Stomach (tissue), 19 donors: ENCODE results near the gene MAGEA6. TPM values are rescaled to one million over a fixed set of nuclear protein-coding genes. Genes with fewer than 3 reads are reported as not detected.
"Not testable (repeated sequence)": the region's sequence is repeated elsewhere in the genome, so short reads cannot be mapped to it uniquely, and the experiment has no call there.

Experiments
- DNase-seq, 2 donors: peaks; one replicate each; pipeline versions ENCODE4 v3.0.0 to v3.0.0-alpha.2; 2013 to 2019
- H3K27ac ChIP-seq, 5 donors: fragments of 200-600 bp in 4 of 5; sonication (generic) in 4 of 5; one replicate each; pipeline ENCODE4 v1.5.1; 2013 to 2019; ENCODE audit warnings: mild to moderate bottlenecking in 1 of 5, moderate library complexity in 1 of 5
- H3K27me3 ChIP-seq, 3 donors: fragments of 200-600 bp; sonication (generic); one replicate each; pipeline ENCODE4 v1.5.1; 2017 to 2019; ENCODE audit warnings: mixed run types in 1 of 3
- H3K36me3 ChIP-seq, 4 donors: fragments of 200-600 bp; sonication (generic); 1 replicate in 3 of 4; 2 replicates in 1 of 4; pipeline ENCODE4 v1.5.1; 2016 to 2019
- H3K4me1 ChIP-seq, 4 donors: fragments of 200-600 bp; sonication (generic); one replicate each; pipeline ENCODE4 v1.5.1; 2016 to 2019
- H3K4me3 ChIP-seq, 4 donors: fragments of 200-600 bp; sonication (generic) in 3 of 4; one replicate each; pipeline ENCODE4 v1.5.1; 2016 to 2019; ENCODE audit warnings: mild to moderate bottlenecking in 1 of 4
- H3K9me3 ChIP-seq, 4 donors: fragments of 200-600 bp; sonication (generic); one replicate each; pipeline ENCODE4 v1.5.1; 2016 to 2019
- CTCF ChIP-seq, 7 experiments: fragments of 450-650 bp in 4 of 7; fragments of 200-600 bp in 3 of 7; sonication (generic) in 3 of 7; IDR thresholded peaks; one replicate each; pipeline ENCODE4 v1.5.1; 2016 to 2019; ENCODE audit warnings: antibody characterized with exemption in 7 of 7, control low read depth in 2 of 7, mild to moderate bottlenecking in 1 of 7
- EP300 ChIP-seq: sonication (generic); formaldehyde crosslinking; IDR thresholded peaks from one replicate; pipeline ENCODE4 v1.6.1; 2017; ENCODE audit warnings: antibody characterized with exemption
- POLR2A ChIP-seq, 4 donors: fragments of 450-650 bp; IDR thresholded peaks; one replicate each; pipeline ENCODE4 v1.6.1; 2016; ENCODE audit warnings: antibody characterized with exemption in 4 of 4, control low read depth in 2 of 4, mild to moderate bottlenecking in 1 of 4, moderate library complexity in 1 of 4
- POLR2AphosphoS5 ChIP-seq, 3 donors: sonication (generic); formaldehyde crosslinking; IDR thresholded peaks; one replicate each; pipeline ENCODE4 v1.6.1; 2016; ENCODE audit warnings: antibody characterized with exemption in 3 of 3
- WGBS, 5 donors: extraction: QIAGEN DNeasy Blood & Tissue Kit in 3 of 5; methylation state at CpG; one replicate each; pipeline versions ENCODE4 v1.1.5 to v1.1.7; 2013 to 2018; 5-methylcytosine and 5-hydroxymethylcytosine counted together
- intact Hi-C: fragments of 100-400 bp; cut with DNase I; formaldehyde crosslinking; loops from one replicate; pipeline ENCODE4 v1.15.1; 2023; ENCODE audit warnings: low total_unique reads
- long read RNA-seq, 10 donors: transcript quantifications; one replicate each; lab custom pipeline, GENCODE V29; 2026
- polyA plus RNA-seq, 3 donors: library from polyadenylated mRNA; stranded (reverse); fragments of 200-250 nt; gene quantifications; one replicate each; pipeline ENCODE4 v1.2.3, GENCODE V29; 2013
- total RNA-seq, 5 donors: library from RNA; depleted of rRNA; stranded (reverse); fragments of >200 nt; gene quantifications; one replicate each; pipeline versions ENCODE4 v1.1.0 to v1.2.3, GENCODE V29; 2014 to 2016
- donor health status: healthy with polysubstance abuse.
- donor health status: Bipolar disorder and iron deficiency.
- donor health status: healthy.

Gene MAGEA6, protein sequence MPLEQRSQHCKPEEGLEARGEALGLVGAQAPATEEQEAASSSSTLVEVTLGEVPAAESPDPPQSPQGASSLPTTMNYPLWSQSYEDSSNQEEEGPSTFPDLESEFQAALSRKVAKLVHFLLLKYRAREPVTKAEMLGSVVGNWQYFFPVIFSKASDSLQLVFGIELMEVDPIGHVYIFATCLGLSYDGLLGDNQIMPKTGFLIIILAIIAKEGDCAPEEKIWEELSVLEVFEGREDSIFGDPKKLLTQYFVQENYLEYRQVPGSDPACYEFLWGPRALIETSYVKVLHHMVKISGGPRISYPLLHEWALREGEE
- total RNA-seq, result not detected
- not detected for polyA plus RNA-seq
- long read RNA-seq, donor 1, result 0 reads
- long read RNA-seq, donor 2, result 0 reads
- long read RNA-seq, donor 3, result 0 reads
- long read RNA-seq, donor 4, result 0 reads
- long read RNA-seq, donor 5, result 0 reads
- long read RNA-seq, donor 6, result 0 reads
- long read RNA-seq, donor 7, result 0 reads
- long read RNA-seq, donor 8, result 0 reads
- long read RNA-seq, donor 9, result 0 reads
- long read RNA-seq, donor 10, result 0 reads

GRCh38 chrX:152769549-152770289 lies at the start of gene MAGEA6:
MAGEA6 (minus strand) TSS chrX:152769689; CDS start chrX:152767650, 2,039 bp downstream.
- 40 to 76% methylated on average over 1 to 2 of the region's 29 CpGs; no CpG with 5 or more reads in 3 of the 5 donors for WGBS, 5 donors
- H3K36me3 ChIP-seq, H3K9me3 ChIP-seq, DNase-seq, H3K4me1 ChIP-seq, H3K27ac ChIP-seq, H3K4me3 ChIP-seq, intact Hi-C loops, H3K27me3 ChIP-seq: not testable (repeated sequence)

DNA sequence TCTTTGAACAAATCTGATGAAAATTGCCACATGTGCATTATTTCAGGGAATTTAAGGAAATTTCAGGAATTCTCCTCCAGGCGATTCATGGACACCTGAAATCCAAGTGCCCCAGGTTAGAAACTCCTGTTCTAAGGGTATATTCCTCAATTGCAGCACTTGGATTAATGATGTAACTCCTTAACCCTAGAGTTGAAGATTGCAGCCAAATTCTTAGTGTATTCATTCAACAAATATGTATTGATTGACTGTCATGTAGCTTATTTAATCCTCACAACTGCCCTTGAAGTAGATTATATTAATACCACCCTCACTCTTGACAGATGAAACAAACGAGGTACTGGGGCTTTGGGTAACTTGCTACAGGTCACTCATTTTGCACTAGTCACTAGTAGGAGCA lies 49.8 kb upstream of the MAGEA6 start:
- Histone ChIP-seq H3K36me3 (no peaks in the 10 kb centered on the region), H3K4me1 (no peaks in the 10 kb centered on the region), H3K27me3 (peaks cover 0 to 7% (median 0%) of the 10 kb centered on the region in 3 donors), H3K27ac (no peak overlapping the region), H3K9me3 (no peaks in the 10 kb centered on the region), H3K4me3 (no peak overlapping the region)
- 47 to 71% (median 67%) methylated on average over 2 of the region's 2 CpGs for WGBS, 5 donors
- TF ChIP-seq POLR2AphosphoS5 (IDR thresholded peaks at IDR 0.05) (no peak), EP300 (no peak), POLR2A (IDR thresholded peaks at IDR 0.05) (no peak), CTCF (IDR thresholded peaks at IDR 0.05) (no peak)
- intact Hi-C loops, result no loop called here
- DNase-seq, result no peak

DNA sequence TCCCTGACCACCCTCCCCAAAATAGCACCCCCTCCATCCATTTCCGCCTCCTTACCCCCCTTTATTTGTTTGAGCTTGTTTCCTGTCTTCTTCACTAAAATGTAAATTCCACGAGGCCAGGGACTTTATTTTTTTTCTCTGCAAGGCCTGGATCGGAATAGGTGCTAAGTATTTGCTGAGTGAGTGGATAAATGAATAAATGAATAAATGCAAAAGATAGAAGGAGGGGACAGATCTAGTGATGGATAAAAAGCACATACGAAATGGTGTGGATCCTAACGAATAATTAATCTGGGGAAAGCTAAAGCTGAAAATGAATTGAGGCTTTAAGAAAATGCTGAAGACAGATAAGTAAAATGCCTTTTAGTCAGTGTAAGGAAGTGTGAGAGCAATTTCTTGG lies 48.9 kb upstream of the MAGEA6 start:
- Histone ChIP-seq H3K36me3 (no peaks in the 10 kb centered on the region), H3K27ac (no peak overlapping the region), H3K4me1 (no peaks in the 10 kb centered on the region), H3K27me3 (peaks cover 0 to 4% (median 0%) of the 10 kb centered on the region in 3 donors), H3K9me3 (no peaks in the 10 kb centered on the region), H3K4me3 (no peak overlapping the region)
- 66 to 84% (median 70%) methylated on average over 5 of the region's 5 CpGs for WGBS, 5 donors
- intact Hi-C loops, result no loop called here
- TF ChIP-seq CTCF (IDR thresholded peaks at IDR 0.05) (no peak), POLR2A (IDR thresholded peaks at IDR 0.05) (no peak), EP300 (no peak), POLR2AphosphoS5 (IDR thresholded peaks at IDR 0.05) (no peak)
- no peak for DNase-seq

- Histone ChIP-seq H3K9me3 (no peaks in the 10 kb centered on the region), H3K36me3 (no peaks in the 10 kb centered on the region), H3K4me3 (no peak overlapping the region), H3K27ac (no peak overlapping the region), H3K27me3 (peaks cover 0 to 4% (median 0%) of the 10 kb centered on the region in 3 donors), H3K4me1 (no peaks in the 10 kb centered on the region)
- peak in 1 of 2 donors; percentile 61 for DNase-seq
- WGBS, 5 donors, result 21 to 26% (median 25%) methylated on average over 6 of the region's 6 CpGs
- TF ChIP-seq CTCF (IDR thresholded peaks at IDR 0.05), result peak in 1 of 7 experiments; percentile 14
- no peak for TF ChIP-seq POLR2AphosphoS5 (IDR thresholded peaks at IDR 0.05)
- intact Hi-C loops, result no loop called here
Measured at GRCh38 chrX:152817078-152817764, 47.7 kb upstream of the MAGEA6 start.
